Myocyte (in vitro differentiated cells): ENCODE results near the gene CCDC171. TPM values are rescaled to one million over a fixed set of nuclear protein-coding genes. Genes with fewer than 3 reads are reported as not detected.
"Not testable (repeated sequence)": the region's sequence is repeated elsewhere in the genome, so short reads cannot be mapped to it uniquely, and the experiment has no call there.

ENCODE experiments used
- DNase-seq: peaks from one replicate; pipeline ENCODE4 v3.0.0-alpha.2; 2012; ENCODE audit warnings: low read depth
- total RNA-seq: library from RNA; depleted of rRNA; stranded (reverse); fragments of >200 nt; gene quantifications from 2 replicates; pipeline ENCODE4 v1.2.3, GENCODE V29; 2014

Gene CCDC171
- total RNA-seq, 1 donor from 2014 or later = 1.1 TPM

GRCh38 chr9:15755660-15756059 lies 202.8 kb downstream of the CCDC171 start:
- no peak for DNase-seq

GRCh38 chr9:15761551-15761950 lies 208.7 kb downstream of the CCDC171 start:
- DNase-seq = no peak

- DNase-seq = no peak
Observed at GRCh38 chr9:15763371-15763770, 210.5 kb downstream of the CCDC171 start.

- DNase-seq = no peak
Observed at GRCh38 chr9:15764131-15764530, 211.3 kb downstream of the CCDC171 start.

GRCh38 chr9:15769547-15769946 lies 216.7 kb downstream of the CCDC171 start:
- DNase-seq = no peak

GRCh38 chr9:15778861-15779260 lies 226.0 kb downstream of the CCDC171 start:
- DNase-seq = no peak

- no peak for DNase-seq
Observed at GRCh38 chr9:15782106-15782505, 229.3 kb downstream of the CCDC171 start.

- DNase-seq = no peak
Observed at GRCh38 chr9:15785584-15785983, 232.7 kb downstream of the CCDC171 start.

- no peak for DNase-seq
Observed at GRCh38 chr9:15786616-15787015, 233.8 kb downstream of the CCDC171 start.

- DNase-seq = not testable (repeated sequence)
Observed at GRCh38 chr9:15810219-15810899, 257.5 kb downstream of the CCDC171 start.

GRCh38 chr9:15813076-15813475 lies 260.2 kb downstream of the CCDC171 start:
- no peak for DNase-seq

GRCh38 chr9:15824310-15824709 lies 271.5 kb downstream of the CCDC171 start:
- peak; percentile 14 for DNase-seq

- DNase-seq = no peak
Observed at GRCh38 chr9:15831384-15831783, 278.5 kb downstream of the CCDC171 start.

- DNase-seq = no peak
Observed at GRCh38 chr9:15834541-15834940, 281.7 kb downstream of the CCDC171 start.

GRCh38 chr9:15837079-15837679 lies 284.3 kb downstream of the CCDC171 start:
- DNase-seq = peak; percentile 73

GRCh38 chr9:15842051-15842450 lies 289.2 kb downstream of the CCDC171 start:
- DNase-seq = no peak

- DNase-seq = no peak
Observed at GRCh38 chr9:15843316-15843715, 290.5 kb downstream of the CCDC171 start.

GRCh38 chr9:15843931-15844330 lies 291.1 kb downstream of the CCDC171 start:
- DNase-seq = no peak

- no peak for DNase-seq
Observed at GRCh38 chr9:15846611-15847010, 293.8 kb downstream of the CCDC171 start.

- DNase-seq = no peak
Observed at GRCh38 chr9:15849871-15850270, 297.0 kb downstream of the CCDC171 start.

GRCh38 chr9:15851766-15852165 lies 298.9 kb downstream of the CCDC171 start:
- no peak for DNase-seq

- DNase-seq = no peak
Observed at GRCh38 chr9:15856591-15856990, 303.7 kb downstream of the CCDC171 start.

- peak; percentile 7 for DNase-seq
Observed at GRCh38 chr9:15867334-15867733, 314.5 kb downstream of the CCDC171 start.
